HG03064 (cell line): ENCODE data around the gene TIGIT.

Experiments used
- ATAC-seq: cut with Tn5 transposase; IDR thresholded peaks from one replicate; pipeline ENCODE4 v1.9.1; 2021; ENCODE audit warnings: low read depth; ENCODE audit not compliant: unreplicated experiment

The TIGIT gene

DNA sequence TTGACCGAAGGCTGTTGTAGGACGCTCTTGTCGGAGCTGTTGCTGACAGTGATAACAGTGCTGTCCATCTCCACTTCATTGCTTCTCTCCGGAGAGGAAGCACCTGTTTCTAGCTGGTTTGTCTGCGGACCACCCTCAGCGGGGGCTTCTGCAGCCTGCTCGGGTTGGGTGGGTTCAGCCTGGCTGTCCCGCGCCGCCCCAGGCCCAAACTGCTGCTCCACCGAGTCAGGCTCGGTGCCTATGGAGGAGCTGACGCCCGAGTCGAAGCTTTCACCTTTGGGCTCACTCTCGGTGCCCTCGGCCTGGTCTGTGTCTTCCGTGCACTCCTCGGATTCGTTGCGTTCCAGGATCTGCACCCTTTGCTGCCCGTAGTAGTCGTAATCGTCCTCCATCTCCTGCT, 56.9 kb downstream of the TIGIT start:
- ATAC-seq: no peak

DNA sequence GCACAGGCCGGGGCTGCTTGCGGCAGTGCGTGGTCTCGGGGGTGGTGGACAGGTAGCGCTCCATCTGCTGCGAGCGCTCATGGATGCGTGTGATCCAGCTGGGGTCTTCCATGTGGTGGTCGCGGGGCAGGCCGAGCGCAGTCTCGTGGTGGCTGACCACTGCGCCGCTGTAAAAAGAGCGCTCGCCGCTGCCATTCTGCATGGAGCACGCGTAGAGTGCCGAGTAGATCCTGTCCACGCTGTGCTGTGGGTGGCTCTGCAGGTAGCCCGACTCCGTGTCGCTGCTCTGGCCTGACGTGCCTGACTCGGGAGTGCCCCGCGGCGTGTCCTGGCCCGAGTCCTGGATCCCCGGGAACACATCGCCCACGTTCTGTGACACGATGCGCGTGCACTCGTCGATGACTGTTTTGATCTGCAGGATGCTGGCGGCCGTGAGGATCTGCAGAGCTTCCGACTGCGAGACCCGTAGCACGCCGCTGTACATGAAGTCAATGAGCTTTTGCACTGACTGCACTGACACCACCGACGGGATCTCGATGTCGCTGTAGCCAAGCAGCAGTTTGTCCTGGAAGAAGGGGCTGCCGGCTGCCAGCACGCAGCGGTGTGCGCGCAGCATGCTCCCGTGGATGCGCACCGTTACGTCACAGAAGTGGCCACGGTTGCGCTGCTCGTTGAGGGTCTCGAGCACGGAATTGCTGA, 57.4 kb downstream of the TIGIT start:
- ATAC-seq: no peak

DNA sequence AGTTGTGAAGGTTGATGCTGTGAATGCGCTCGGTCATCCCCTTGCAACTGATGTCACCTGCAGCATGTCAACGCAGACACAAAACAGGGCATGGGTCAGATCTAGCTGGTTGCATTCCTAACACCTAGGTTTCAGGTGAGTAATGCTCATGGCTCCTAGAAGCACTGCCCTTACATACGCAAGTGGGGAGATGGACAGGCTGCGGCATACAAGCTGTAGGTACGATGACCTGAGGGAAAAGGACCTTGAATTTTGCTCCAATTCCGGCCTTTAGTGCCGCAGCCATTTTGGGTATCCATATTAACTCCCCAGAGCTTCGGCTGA, 58.0 kb downstream of the TIGIT start:
- no peak for ATAC-seq

DNA sequence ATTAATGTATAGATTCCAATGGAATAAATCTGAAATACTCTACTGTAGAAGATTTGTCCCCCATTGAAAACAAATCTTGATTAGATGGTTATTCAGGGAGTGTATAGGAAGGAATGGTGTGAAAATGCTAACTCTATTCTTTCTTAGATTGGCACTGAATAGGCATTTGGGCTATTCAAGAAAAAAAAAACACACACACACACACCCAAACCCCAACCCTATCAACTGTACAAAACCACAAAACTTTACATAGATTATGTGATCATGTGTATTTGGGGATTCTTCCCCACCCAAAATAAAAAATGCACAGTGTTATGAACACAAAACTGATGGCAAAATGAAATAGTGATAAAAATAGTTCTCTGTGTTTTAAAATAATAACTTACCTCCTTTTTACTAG, 61.8 kb downstream of the TIGIT start:
- ATAC-seq: no peak

DNA sequence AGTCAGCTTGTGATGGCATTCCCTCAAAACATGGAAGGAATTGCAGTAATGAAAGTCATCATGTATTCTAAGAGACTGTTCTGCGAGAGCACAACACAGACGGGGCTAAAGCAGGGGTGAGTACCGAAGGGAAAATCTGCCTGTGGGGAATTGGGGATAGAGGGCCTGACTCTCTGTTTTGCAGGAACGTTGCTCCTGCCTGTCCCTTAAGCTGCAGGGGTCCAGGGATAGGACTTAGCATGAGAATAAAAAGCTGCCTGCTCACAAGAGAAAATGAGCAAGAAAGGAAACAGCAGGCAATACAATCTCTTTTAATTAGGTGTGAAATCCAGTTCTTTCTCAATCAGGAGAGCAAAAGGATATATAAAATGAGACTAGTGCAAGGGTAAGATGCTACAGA, 62.2 kb downstream of the TIGIT start:
- ATAC-seq: no peak

DNA sequence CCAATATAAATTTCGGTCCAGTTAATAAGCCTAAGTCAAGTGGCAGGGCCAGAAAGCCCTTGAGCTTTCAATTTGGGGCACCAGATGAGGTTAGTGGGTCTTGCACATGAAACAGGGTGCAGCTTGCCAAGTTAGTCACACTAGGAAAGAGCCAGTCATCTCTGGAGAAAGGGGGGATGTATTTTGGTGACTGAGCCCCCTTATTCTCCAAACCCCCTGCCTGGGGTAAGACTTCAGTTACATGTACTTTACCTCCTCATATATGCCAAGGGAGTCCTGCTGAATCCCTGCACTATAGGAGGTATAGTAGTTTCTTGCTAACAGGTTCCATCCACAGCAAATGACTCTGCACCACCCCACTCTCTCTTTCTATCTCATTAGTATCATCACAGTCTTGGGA, 62.7 kb downstream of the TIGIT start:
- ATAC-seq: no peak
